ENCODE measurements around the gene WNT1. TPM values are rescaled to one million over a fixed set of nuclear protein-coding genes. Genes with fewer than 3 reads are reported as not detected.
A peak's percentile ranks its signal among the peaks of the same experiment; 100 is the strongest.

WNT1 gene
- total and polyA plus RNA-seq, 9 of the 15 experiments (the other 6 are each of a cell fraction or from before 2014, with no cell fraction given) = not detected

GRCh38 chr12:49018261-49019119, 40.4 kb downstream of the WNT1 start, which contains the start of gene PRKAG1 (continued):
- TF ChIP-seq UBTF (IDR thresholded peaks at IDR 0.05; ENCODE audit: borderline replicate concordance in 1 of 2, low read depth in 2 of 2, low read length in 2 of 2) = peak in 1 of 2 experiments; percentile 53; a peak in 1 of 4 replicates
- no peak; the same call in 1 of the 2 replicates for TF ChIP-seq ZNF586 (CRISPR knock-in tag; conservative IDR thresholded peaks at IDR 0.05)
- TF ChIP-seq DLX4 (CRISPR knock-in tag; IDR thresholded peaks at IDR 0.05) = no peak
- peak; percentile 36; the same call in 1 of the 2 replicates for TF ChIP-seq DPF2 (IDR thresholded peaks at IDR 0.05)
- peak; percentile 91 for TF ChIP-seq EP400 (IDR thresholded peaks at IDR 0.05)
- no peak for TF ChIP-seq MIER1 (IDR thresholded peaks at IDR 0.05; ENCODE audit: low read depth)
- TF ChIP-seq RBM17 (IDR thresholded peaks at IDR 0.05; ENCODE audit: borderline replicate concordance, low read depth, low read length) = no peak
- no peak for TF ChIP-seq THRB (CRISPR knock-in tag; conservative IDR thresholded peaks at IDR 0.05)
- TF ChIP-seq MYNN (IDR thresholded peaks at IDR 0.05) = peak; percentile 83; the same call in 1 of the 2 replicates
- no peak for TF ChIP-seq MYNN (CRISPR knock-in tag; IDR thresholded peaks at IDR 0.05)
- TF ChIP-seq ZNF644 (tag; IDR thresholded peaks at IDR 0.05; ENCODE audit: low read depth) = 0 out of 2 replicates have a peak, but pooled peaks have one; percentile 40
- TF ChIP-seq CHD1 (IDR thresholded peaks at IDR 0.05; ENCODE audit: low read length) = peak; percentile 39
- TF ChIP-seq HNRNPH1 (optimal IDR thresholded peaks at IDR 0.05; ENCODE audit: low read depth, low read length) = no peak
- no peak for TF ChIP-seq FOXA1 (IDR thresholded peaks at IDR 0.05; ENCODE audit: borderline replicate concordance)
- TF ChIP-seq HES1 (IDR thresholded peaks at IDR 0.05; ENCODE audit: low read depth) = no peak
- peak; percentile 49; the same call in 1 of the 2 replicates for TF ChIP-seq ZNF609 (CRISPR knock-in tag; IDR thresholded peaks at IDR 0.05; ENCODE audit: borderline replicate concordance)
- TF ChIP-seq PTRF (tag; IDR thresholded peaks at IDR 0.05) = no peak

Data from K562 (cell line).